Measurements from ENCODE around the gene CERT1.
"Not testable (repeated sequence)": the region's sequence is repeated elsewhere in the genome, so short reads cannot be mapped to it uniquely, and the experiment has no call there.

Gene CERT1

GRCh38 chr5:75538211-75538610 lies 26.8 kb upstream of the CERT1 start:
- Histone ChIP-seq H3K36me3 (ENCODE audit: control insufficient read depth in 1 of 2, insufficient read depth in 2 of 2, low read length in 2 of 2) (peaks cover 0 to 9% of the 10 kb centered on the region in 2 donors), H3K9me3 (ENCODE audit: control insufficient read depth in 1 of 2, low read length in 2 of 2) (peaks cover 0 to 9% of the 10 kb centered on the region in 2 donors), H3K4me3 (ENCODE audit: low read depth in 1 of 2, low read length in 2 of 2) (no peak overlapping the region), H3K27me3 (ENCODE audit: low read depth, low read length) (no peaks in the 10 kb centered on the region), H3K27ac (ENCODE audit: low read length) (no peak overlapping the region), H3K4me1 (ENCODE audit: control insufficient read depth in 1 of 2, insufficient read depth in 2 of 2, low read length in 2 of 2) (peaks cover 0 to 11% of the 10 kb centered on the region in 2 donors)

- Histone ChIP-seq H3K36me3 (ENCODE audit: control insufficient read depth in 1 of 2, insufficient read depth in 2 of 2, low read length in 2 of 2) (peaks cover 0 to 9% of the 10 kb centered on the region in 2 donors), H3K4me1 (ENCODE audit: control insufficient read depth in 1 of 2, insufficient read depth in 2 of 2, low read length in 2 of 2) (peaks cover 0 to 11% of the 10 kb centered on the region in 2 donors), H3K27me3 (ENCODE audit: low read depth, low read length) (no peaks in the 10 kb centered on the region), H3K9me3 (ENCODE audit: control insufficient read depth in 1 of 2, low read length in 2 of 2) (peaks cover 0 to 9% of the 10 kb centered on the region in 2 donors), H3K4me3 (ENCODE audit: low read depth in 1 of 2, low read length in 2 of 2) (no peak overlapping the region), H3K27ac (ENCODE audit: low read length) (no peak overlapping the region)
These were observed 25.4 kb upstream of the CERT1 start for GRCh38 chr5:75536694-75537360.

GRCh38 chr5:75536147-75536546 lies 24.7 kb upstream of the CERT1 start:
- H3K36me3 ChIP-seq (ENCODE audit: control insufficient read depth in 1 of 2, insufficient read depth in 2 of 2, low read length in 2 of 2) = peaks cover 0 to 9% of the 10 kb centered on the region in 2 donors
- H3K9me3 ChIP-seq (ENCODE audit: control insufficient read depth in 1 of 2, low read length in 2 of 2) = peaks cover 0 to 9% of the 10 kb centered on the region in 2 donors
- no peaks in the 10 kb centered on the region for H3K27me3 ChIP-seq (ENCODE audit: low read depth, low read length)
- H3K4me3 ChIP-seq (ENCODE audit: low read depth in 1 of 2, low read length in 2 of 2) = no peak overlapping the region
- no peak overlapping the region for H3K27ac ChIP-seq (ENCODE audit: low read length)
- H3K4me1 ChIP-seq (ENCODE audit: control insufficient read depth in 1 of 2, insufficient read depth in 2 of 2, low read length in 2 of 2) = peaks cover 0 to 11% of the 10 kb centered on the region in 2 donors

- peaks cover 0 to 9% of the 10 kb centered on the region in 2 donors for H3K36me3 ChIP-seq (ENCODE audit: control insufficient read depth in 1 of 2, insufficient read depth in 2 of 2, low read length in 2 of 2)
- H3K27ac ChIP-seq (ENCODE audit: low read length) = no peak overlapping the region
- no peak overlapping the region for H3K4me3 ChIP-seq (ENCODE audit: low read depth in 1 of 2, low read length in 2 of 2)
- H3K27me3 ChIP-seq (ENCODE audit: low read depth, low read length) = no peaks in the 10 kb centered on the region
- peaks cover 0 to 11% of the 10 kb centered on the region in 2 donors for H3K4me1 ChIP-seq (ENCODE audit: control insufficient read depth in 1 of 2, insufficient read depth in 2 of 2, low read length in 2 of 2)
- H3K9me3 ChIP-seq (ENCODE audit: control insufficient read depth in 1 of 2, low read length in 2 of 2) = peaks cover 0 to 9% of the 10 kb centered on the region in 2 donors
These were observed 23.3 kb upstream of the CERT1 start for GRCh38 chr5:75534734-75535133.

GRCh38 chr5:75533716-75534115 lies 22.3 kb upstream of the CERT1 start:
- H3K4me3 ChIP-seq (ENCODE audit: low read depth in 1 of 2, low read length in 2 of 2); H3K36me3 ChIP-seq (ENCODE audit: control insufficient read depth in 1 of 2, insufficient read depth in 2 of 2, low read length in 2 of 2); H3K9me3 ChIP-seq (ENCODE audit: control insufficient read depth in 1 of 2, low read length in 2 of 2); H3K27me3 ChIP-seq (ENCODE audit: low read depth, low read length); H3K4me1 ChIP-seq (ENCODE audit: control insufficient read depth in 1 of 2, insufficient read depth in 2 of 2, low read length in 2 of 2); H3K27ac ChIP-seq (ENCODE audit: low read length): not testable (repeated sequence)

- no peak overlapping the region for H3K4me3 ChIP-seq (ENCODE audit: low read depth in 1 of 2, low read length in 2 of 2)
- no peaks in the 10 kb centered on the region for H3K27me3 ChIP-seq (ENCODE audit: low read depth, low read length)
- H3K27ac ChIP-seq (ENCODE audit: low read length) = no peak overlapping the region
- H3K36me3 ChIP-seq (ENCODE audit: control insufficient read depth in 1 of 2, insufficient read depth in 2 of 2, low read length in 2 of 2) = peaks cover 0 to 9% of the 10 kb centered on the region in 2 donors
- peaks cover 0 to 9% of the 10 kb centered on the region in 2 donors for H3K9me3 ChIP-seq (ENCODE audit: control insufficient read depth in 1 of 2, low read length in 2 of 2)
- H3K4me1 ChIP-seq (ENCODE audit: control insufficient read depth in 1 of 2, insufficient read depth in 2 of 2, low read length in 2 of 2) = peaks cover 0 to 6% of the 10 kb centered on the region in 2 donors
These were observed 20.8 kb upstream of the CERT1 start for GRCh38 chr5:75532190-75532589.

GRCh38 chr5:75529185-75529584 lies 17.8 kb upstream of the CERT1 start:
- H3K4me1 ChIP-seq (ENCODE audit: control insufficient read depth in 1 of 2, insufficient read depth in 2 of 2, low read length in 2 of 2) = peaks cover 0 to 5% of the 10 kb centered on the region in 2 donors
- no peaks in the 10 kb centered on the region for H3K27me3 ChIP-seq (ENCODE audit: low read depth, low read length)
- H3K27ac ChIP-seq (ENCODE audit: low read length) = no peak overlapping the region
- H3K9me3 ChIP-seq (ENCODE audit: control insufficient read depth in 1 of 2, low read length in 2 of 2) = no peaks in the 10 kb centered on the region
- H3K36me3 ChIP-seq (ENCODE audit: control insufficient read depth in 1 of 2, insufficient read depth in 2 of 2, low read length in 2 of 2) = no peaks in the 10 kb centered on the region
- H3K4me3 ChIP-seq (ENCODE audit: low read depth in 1 of 2, low read length in 2 of 2) = no peak overlapping the region

- peaks cover 0 to 5% of the 10 kb centered on the region in 2 donors for H3K4me1 ChIP-seq (ENCODE audit: control insufficient read depth in 1 of 2, insufficient read depth in 2 of 2, low read length in 2 of 2)
- H3K9me3 ChIP-seq (ENCODE audit: control insufficient read depth in 1 of 2, low read length in 2 of 2) = peaks cover 0 to under 1% of the 10 kb centered on the region in 2 donors
- no peak overlapping the region for H3K27ac ChIP-seq (ENCODE audit: low read length)
- no peaks in the 10 kb centered on the region for H3K36me3 ChIP-seq (ENCODE audit: control insufficient read depth in 1 of 2, insufficient read depth in 2 of 2, low read length in 2 of 2)
- no peak overlapping the region for H3K4me3 ChIP-seq (ENCODE audit: low read depth in 1 of 2, low read length in 2 of 2)
- H3K27me3 ChIP-seq (ENCODE audit: low read depth, low read length) = no peaks in the 10 kb centered on the region
These were observed 14.6 kb upstream of the CERT1 start for GRCh38 chr5:75526070-75526469.

- H3K36me3 ChIP-seq (ENCODE audit: control insufficient read depth in 1 of 2, insufficient read depth in 2 of 2, low read length in 2 of 2) = no peaks in the 10 kb centered on the region
- peaks cover 0 to 5% of the 10 kb centered on the region in 2 donors for H3K9me3 ChIP-seq (ENCODE audit: control insufficient read depth in 1 of 2, low read length in 2 of 2)
- H3K4me1 ChIP-seq (ENCODE audit: control insufficient read depth in 1 of 2, insufficient read depth in 2 of 2, low read length in 2 of 2) = peaks cover 0 to 5% of the 10 kb centered on the region in 2 donors
- H3K27me3 ChIP-seq (ENCODE audit: low read depth, low read length) = no peaks in the 10 kb centered on the region
- H3K27ac ChIP-seq (ENCODE audit: low read length) = no peak overlapping the region
- H3K4me3 ChIP-seq (ENCODE audit: low read depth in 1 of 2, low read length in 2 of 2) = no peak overlapping the region
These were observed 13.9 kb upstream of the CERT1 start for GRCh38 chr5:75525344-75525743.

- Histone ChIP-seq H3K9me3 (ENCODE audit: control insufficient read depth in 1 of 2, low read length in 2 of 2) (peaks cover 0 to 5% of the 10 kb centered on the region in 2 donors), H3K4me1 (ENCODE audit: control insufficient read depth in 1 of 2, insufficient read depth in 2 of 2, low read length in 2 of 2) (peaks cover 0 to 5% of the 10 kb centered on the region in 2 donors), H3K36me3 (ENCODE audit: control insufficient read depth in 1 of 2, insufficient read depth in 2 of 2, low read length in 2 of 2) (no peaks in the 10 kb centered on the region), H3K27me3 (ENCODE audit: low read depth, low read length) (no peaks in the 10 kb centered on the region), H3K27ac (ENCODE audit: low read length) (no peak overlapping the region), H3K4me3 (ENCODE audit: low read depth in 1 of 2, low read length in 2 of 2) (no peak overlapping the region)
These were observed 13.2 kb upstream of the CERT1 start for GRCh38 chr5:75524591-75524990.

GRCh38 chr5:75524071-75524470 lies 12.6 kb upstream of the CERT1 start:
- Histone ChIP-seq H3K4me1 (ENCODE audit: control insufficient read depth in 1 of 2, insufficient read depth in 2 of 2, low read length in 2 of 2) (peaks cover 0 to 5% of the 10 kb centered on the region in 2 donors), H3K4me3 (ENCODE audit: low read depth in 1 of 2, low read length in 2 of 2) (no peak overlapping the region), H3K27ac (ENCODE audit: low read length) (no peak overlapping the region), H3K27me3 (ENCODE audit: low read depth, low read length) (no peaks in the 10 kb centered on the region), H3K36me3 (ENCODE audit: control insufficient read depth in 1 of 2, insufficient read depth in 2 of 2, low read length in 2 of 2) (no peaks in the 10 kb centered on the region), H3K9me3 (ENCODE audit: control insufficient read depth in 1 of 2, low read length in 2 of 2) (peaks cover 0 to 5% of the 10 kb centered on the region in 2 donors)

GRCh38 chr5:75523275-75523674 lies 11.8 kb upstream of the CERT1 start:
- H3K4me1 ChIP-seq (ENCODE audit: control insufficient read depth in 1 of 2, insufficient read depth in 2 of 2, low read length in 2 of 2) = peaks cover 0 to 5% of the 10 kb centered on the region in 2 donors
- no peak overlapping the region for H3K27ac ChIP-seq (ENCODE audit: low read length)
- peaks cover 0 to 5% of the 10 kb centered on the region in 2 donors for H3K9me3 ChIP-seq (ENCODE audit: control insufficient read depth in 1 of 2, low read length in 2 of 2)

More at GRCh38 chr5:75523275-75523674, 11.8 kb upstream of the CERT1 start:
- Histone ChIP-seq H3K4me3 (ENCODE audit: low read depth in 1 of 2, low read length in 2 of 2) (no peak overlapping the region), H3K36me3 (ENCODE audit: control insufficient read depth in 1 of 2, insufficient read depth in 2 of 2, low read length in 2 of 2) (no peaks in the 10 kb centered on the region), H3K27me3 (ENCODE audit: low read depth, low read length) (no peaks in the 10 kb centered on the region)

All from muscle layer of duodenum (tissue), 2 donors.